KMS-11 (cell line): ENCODE results near the gene TMPRSS4.

ENCODE experiments used
- H2AFZ ChIP-seq: fragments of 200-600 bp; sonication (generic); 2 replicates; pipeline ENCODE4 v1.6.1; 2016; ENCODE audit warnings: antibody characterized with exemption, mixed run types, low read depth
- H3K27ac ChIP-seq: fragments of 200-600 bp; sonication (generic); 2 replicates; pipeline ENCODE4 v1.6.1; 2016; ENCODE audit warnings: mild to moderate bottlenecking, mixed run types
- H3K27me3 ChIP-seq: fragments of 200-600 bp; sonication (generic); 2 replicates; pipeline ENCODE4 v1.6.1; 2017; ENCODE audit warnings: mild to moderate bottlenecking, low read depth, mixed run types, moderate library complexity; ENCODE audit not compliant: insufficient read depth
- H3K36me3 ChIP-seq: fragments of 200-600 bp; sonication (generic); 2 replicates; pipeline ENCODE4 v1.6.1; 2017; ENCODE audit warnings: mild to moderate bottlenecking, mixed run types; ENCODE audit not compliant: insufficient read depth
- H3K4me1 ChIP-seq: fragments of 200-600 bp; sonication (generic); 2 replicates; pipeline ENCODE4 v1.6.1; 2016; ENCODE audit warnings: mild to moderate bottlenecking, low read depth, mixed run types; ENCODE audit not compliant: poor library complexity, severe bottlenecking
- H3K4me2 ChIP-seq: fragments of 200-600 bp; sonication (generic); 2 replicates; pipeline ENCODE4 v1.7.0; 2016; ENCODE audit warnings: mild to moderate bottlenecking, mixed run types
- H3K4me3 ChIP-seq: fragments of 200-600 bp; sonication (generic); IDR thresholded peaks from 2 replicates; pipeline ENCODE4 v1.6.1; 2017; ENCODE audit warnings: low read depth, low read length, mixed read lengths; ENCODE audit not compliant: insufficient read depth
- H3K79me2 ChIP-seq: fragments of 200-600 bp; sonication (generic); 2 replicates; pipeline ENCODE4 v1.6.1; 2016; ENCODE audit warnings: low read depth, mixed run types; ENCODE audit not compliant: insufficient read depth
- H3K9ac ChIP-seq: fragments of 200-600 bp; sonication (generic); 2 replicates; pipeline ENCODE4 v1.6.1; 2016; ENCODE audit warnings: mild to moderate bottlenecking, mixed run types
- H4K20me1 ChIP-seq: fragments of 200-600 bp; sonication (generic); 2 replicates; pipeline ENCODE4 v1.6.1; 2016; ENCODE audit warnings: mild to moderate bottlenecking, mixed run types; ENCODE audit not compliant: insufficient read depth
- CTCF ChIP-seq: fragments of 200-600 bp; sonication (generic); conservative IDR thresholded peaks from 2 replicates; pipeline ENCODE4 v1.6.1; 2017; ENCODE audit warnings: low read depth, mild to moderate bottlenecking, antibody characterized with exemption, low read length, moderate library complexity, mixed read lengths

TMPRSS4 gene

GRCh38 chr11:118169300-118170140, 92.6 kb downstream of the TMPRSS4 start:
- Histone ChIP-seq H3K27ac (no peak overlapping the region), H4K20me1 (no peaks in the 10 kb centered on the region), H3K4me3 (no peak overlapping the region), H2AFZ (no peak overlapping the region), H3K9ac (no peak overlapping the region), H3K27me3 (no peaks in the 10 kb centered on the region; the same call in 1 of the 2 replicates), H3K79me2 (no peaks in the 10 kb centered on the region), H3K4me2 (no peak overlapping the region), H3K36me3 (no peaks in the 10 kb centered on the region), H3K4me1 (no peaks in the 10 kb centered on the region)
- TF ChIP-seq CTCF, result no peak

GRCh38 chr11:118170231-118170630, 93.4 kb downstream of the TMPRSS4 start:
- no peaks in the 10 kb centered on the region for H3K79me2 ChIP-seq
- H3K27me3 ChIP-seq, result no peaks in the 10 kb centered on the region; the same call in 1 of the 2 replicates
- H3K4me1 ChIP-seq, result no peaks in the 10 kb centered on the region
- H3K36me3 ChIP-seq, result no peaks in the 10 kb centered on the region
- no peak overlapping the region for H3K9ac ChIP-seq
- no peaks in the 10 kb centered on the region for H4K20me1 ChIP-seq
- H3K4me2 ChIP-seq, result no peak overlapping the region
- no peak overlapping the region for H3K27ac ChIP-seq
- no peak overlapping the region for H3K4me3 ChIP-seq
- no peak overlapping the region for H2AFZ ChIP-seq
- no peak for TF ChIP-seq CTCF

- Histone ChIP-seq H3K36me3 (no peaks in the 10 kb centered on the region), H4K20me1 (no peaks in the 10 kb centered on the region), H3K27me3 (no peaks in the 10 kb centered on the region; the same call in 1 of the 2 replicates), H3K4me3 (no peak overlapping the region), H3K4me2 (no peak overlapping the region), H3K9ac (no peak overlapping the region), H2AFZ (no peak overlapping the region), H3K27ac (no peak overlapping the region), H3K79me2 (no peaks in the 10 kb centered on the region), H3K4me1 (no peaks in the 10 kb centered on the region)
- TF ChIP-seq CTCF, result no peak
These were observed 94.0 kb downstream of the TMPRSS4 start for GRCh38 chr11:118170882-118171268.
